Activated naive CD8-positive, alpha-beta T cell treated with anti-CD3 and anti-CD28 coated beads, Interleukin-2, amount 50 U/mL, for 24 hours (primary cell): ENCODE measurements around the gene C1QTNF8.

Experiments
- ATAC-seq: fragments of 150-1000 bp; cut with Tn5 transposase; one replicate; pipeline ENCODE4 v1.10.0; 2021
- DNase-seq: peaks from one replicate; pipeline ENCODE4 v3.0.0; 2021
- H3K27ac Mint-ChIP-seq: one replicate; pipeline ENCODE4 v1.8.0; 2021; ENCODE audit warnings: mild to moderate bottlenecking, mixed read lengths
- H3K27me3 Mint-ChIP-seq: one replicate; pipeline ENCODE4 v1.8.0; 2021; ENCODE audit warnings: mixed read lengths
- H3K36me3 Mint-ChIP-seq: one replicate; pipeline ENCODE4 v1.8.0; 2021; ENCODE audit warnings: low read depth, mixed read lengths
- H3K4me1 Mint-ChIP-seq: one replicate; pipeline ENCODE4 v1.8.0; 2021; ENCODE audit warnings: mixed read lengths
- H3K4me3 Mint-ChIP-seq: one replicate; pipeline ENCODE4 v1.8.0; 2021; ENCODE audit warnings: mild to moderate bottlenecking, moderate library complexity, mixed read lengths
- H3K9me3 Mint-ChIP-seq: one replicate; pipeline ENCODE4 v1.8.0; 2021; ENCODE audit warnings: mixed read lengths

Gene C1QTNF8

GRCh38 chr16:1072526-1073261, 23.4 kb downstream of the C1QTNF8 start, which contains the start of gene SSTR5:
Gene SSTR5, plus strand, starts transcription at chr16:1072747. Its CDS starts 6,122 bp downstream, at chr16:1078869.
- no peak within 1 kb of the TSS for H3K4me3 Mint-ChIP-seq
- peaks cover 1% of the 10 kb centered on the region for H3K36me3 Mint-ChIP-seq
- peaks cover 3% of the 10 kb centered on the region for H3K4me1 Mint-ChIP-seq
- DNase-seq: no peak
- no peak within 1 kb of the TSS for H3K27ac Mint-ChIP-seq
- H3K27me3 Mint-ChIP-seq: peaks cover 18% of the 10 kb centered on the region
- H3K9me3 Mint-ChIP-seq: no peaks in the 10 kb centered on the region
- ATAC-seq: no peak

- DNase-seq (no peak), ATAC-seq (no peak)
- peaks cover 6% of the 10 kb centered on the region for H3K4me1 Mint-ChIP-seq
- H3K27me3 Mint-ChIP-seq: peaks cover 23% of the 10 kb centered on the region
- no peak overlapping the region for H3K4me3 Mint-ChIP-seq
- peaks cover 4% of the 10 kb centered on the region for H3K36me3 Mint-ChIP-seq
- no peaks in the 10 kb centered on the region for H3K9me3 Mint-ChIP-seq
- no peak overlapping the region for H3K27ac Mint-ChIP-seq
Observed at GRCh38 chr16:1071561-1072225, 24.4 kb downstream of the C1QTNF8 start.

DNA sequence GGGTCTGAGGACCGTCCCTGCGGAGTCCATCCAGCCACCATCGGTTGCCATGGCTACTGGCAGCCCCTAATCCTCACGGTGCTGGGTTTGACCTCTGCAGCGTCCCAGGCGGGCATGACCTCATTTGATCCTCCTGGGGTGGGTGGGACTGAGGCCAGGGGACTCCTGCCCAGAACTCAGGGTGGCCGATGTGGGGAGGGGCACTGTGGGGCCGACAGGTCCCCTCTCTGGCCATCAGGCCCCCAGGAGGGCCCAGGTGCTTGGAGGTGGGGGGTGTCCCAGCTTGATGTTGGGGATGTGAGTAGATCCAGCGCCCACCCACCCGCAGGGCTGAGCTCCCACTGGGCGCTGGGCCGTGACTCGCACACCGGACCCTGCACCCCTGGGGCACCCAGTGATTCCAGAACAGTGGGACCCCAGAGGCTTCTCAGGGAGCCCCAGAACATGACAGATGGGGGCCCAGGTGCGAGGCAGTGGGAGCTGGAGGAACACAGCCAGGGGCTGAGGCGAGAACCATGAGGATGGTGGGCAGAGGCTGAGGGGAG, 25.1 kb downstream of the C1QTNF8 start:
- Mint-ChIP-seq H3K9me3 (no peaks in the 10 kb centered on the region), H3K27ac (no peak overlapping the region), H3K27me3 (peaks cover 19% of the 10 kb centered on the region), H3K4me1 (peaks cover 6% of the 10 kb centered on the region), H3K36me3 (peaks cover 4% of the 10 kb centered on the region), H3K4me3 (no peak overlapping the region)
- no peak for ATAC-seq
- no peak for DNase-seq

DNA sequence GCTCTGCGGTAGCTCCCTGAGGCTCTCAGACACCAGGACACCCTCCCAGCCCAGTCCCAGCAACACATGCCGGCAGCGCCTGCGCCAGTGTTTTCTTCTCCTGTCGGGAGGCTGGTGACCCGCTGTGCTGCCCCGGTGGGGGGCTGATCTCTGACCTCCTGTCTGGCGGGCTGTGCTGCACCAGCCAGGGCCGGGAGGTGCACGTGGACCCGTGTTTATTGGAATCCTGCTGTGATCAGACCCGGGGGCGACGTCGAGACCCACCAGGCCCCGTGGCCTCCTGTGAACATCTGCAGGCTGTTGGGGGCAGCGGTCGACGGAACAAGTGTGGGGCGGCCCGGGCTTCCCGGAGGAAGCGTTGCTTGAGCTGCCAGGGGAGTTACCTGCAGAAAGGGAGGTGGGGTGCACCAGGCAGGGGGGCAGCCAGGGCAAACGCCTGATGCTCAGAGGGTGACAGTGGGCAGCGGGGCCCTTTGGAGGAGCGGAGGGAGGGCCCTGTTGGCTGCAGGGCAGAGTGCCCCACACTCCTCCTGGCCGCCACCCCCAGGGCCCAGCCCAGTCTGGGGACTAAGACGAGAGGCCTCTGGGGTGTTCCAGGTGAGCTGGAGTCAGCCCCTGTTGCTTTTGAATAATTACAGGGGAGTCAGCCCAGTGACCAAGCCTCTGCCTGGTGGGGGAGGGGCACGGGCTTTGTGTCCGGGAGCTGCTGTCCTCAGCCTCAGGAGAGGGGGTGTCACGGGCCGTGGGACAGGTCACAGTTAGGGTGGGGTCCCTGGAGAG, 25.8 kb downstream of the C1QTNF8 start:
- no peak overlapping the region for H3K27ac Mint-ChIP-seq
- ATAC-seq: no peak
- H3K27me3 Mint-ChIP-seq: peaks cover 21% of the 10 kb centered on the region
- peaks cover 6% of the 10 kb centered on the region for H3K4me1 Mint-ChIP-seq
- DNase-seq: no peak
- peaks cover 4% of the 10 kb centered on the region for H3K36me3 Mint-ChIP-seq
- H3K4me3 Mint-ChIP-seq: no peak overlapping the region
- no peaks in the 10 kb centered on the region for H3K9me3 Mint-ChIP-seq

GRCh38 chr16:1069154-1069553, 26.9 kb downstream of the C1QTNF8 start:
- Mint-ChIP-seq H3K27ac (no peak overlapping the region), H3K4me1 (peaks cover 6% of the 10 kb centered on the region), H3K9me3 (no peaks in the 10 kb centered on the region), H3K27me3 (peaks cover 27% of the 10 kb centered on the region), H3K36me3 (peaks cover 4% of the 10 kb centered on the region), H3K4me3 (no peak overlapping the region)
- DNase-seq (peak; percentile 18), ATAC-seq (no peak)

GRCh38 chr16:1068451-1068850, 27.6 kb downstream of the C1QTNF8 start:
- DNase-seq (no peak), ATAC-seq (no peak)
- H3K4me1 Mint-ChIP-seq: peaks cover 6% of the 10 kb centered on the region
- H3K9me3 Mint-ChIP-seq: no peaks in the 10 kb centered on the region
- H3K4me3 Mint-ChIP-seq: no peak overlapping the region
- no peak overlapping the region for H3K27ac Mint-ChIP-seq
- H3K36me3 Mint-ChIP-seq: peaks cover 4% of the 10 kb centered on the region
- H3K27me3 Mint-ChIP-seq: peaks cover 32% of the 10 kb centered on the region

DNA sequence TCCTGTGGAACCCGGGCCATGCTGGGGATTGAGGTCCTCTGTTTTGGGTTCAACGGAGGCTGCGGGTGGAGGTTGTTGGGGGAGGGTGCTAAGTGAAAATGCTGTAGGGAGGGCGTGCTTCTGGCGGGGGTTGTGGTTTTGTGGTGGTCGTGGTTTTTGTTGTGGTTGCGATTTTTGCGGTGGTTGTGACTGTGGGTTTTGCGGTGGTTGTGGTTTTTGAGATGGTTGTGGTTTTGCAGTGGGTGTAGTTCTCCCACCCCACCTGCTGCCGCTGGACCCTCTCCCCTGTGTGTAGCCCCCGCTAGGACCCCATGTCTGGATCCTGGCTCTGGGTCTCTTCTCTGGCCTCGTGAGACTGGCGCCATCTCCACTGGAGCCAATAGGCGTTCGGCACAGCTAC, 28.4 kb downstream of the C1QTNF8 start:
- H3K4me1 Mint-ChIP-seq: peaks cover 6% of the 10 kb centered on the region
- peaks cover 4% of the 10 kb centered on the region for H3K36me3 Mint-ChIP-seq
- H3K27ac Mint-ChIP-seq: peak overlapping the region; percentile 77
- peaks cover 32% of the 10 kb centered on the region for H3K27me3 Mint-ChIP-seq
- ATAC-seq (no peak), DNase-seq (no peak)
- peak overlapping the region; percentile 47 for H3K4me3 Mint-ChIP-seq
- H3K9me3 Mint-ChIP-seq: no peaks in the 10 kb centered on the region

- DNase-seq: no peak
- Mint-ChIP-seq H3K36me3 (peaks cover 4% of the 10 kb centered on the region), H3K4me1 (peaks cover 6% of the 10 kb centered on the region), H3K27ac (no peak overlapping the region), H3K4me3 (no peak overlapping the region), H3K9me3 (no peaks in the 10 kb centered on the region), H3K27me3 (peaks cover 32% of the 10 kb centered on the region)
- no peak for ATAC-seq
Observed at GRCh38 chr16:1066584-1067172, 29.4 kb downstream of the C1QTNF8 start.

DNA sequence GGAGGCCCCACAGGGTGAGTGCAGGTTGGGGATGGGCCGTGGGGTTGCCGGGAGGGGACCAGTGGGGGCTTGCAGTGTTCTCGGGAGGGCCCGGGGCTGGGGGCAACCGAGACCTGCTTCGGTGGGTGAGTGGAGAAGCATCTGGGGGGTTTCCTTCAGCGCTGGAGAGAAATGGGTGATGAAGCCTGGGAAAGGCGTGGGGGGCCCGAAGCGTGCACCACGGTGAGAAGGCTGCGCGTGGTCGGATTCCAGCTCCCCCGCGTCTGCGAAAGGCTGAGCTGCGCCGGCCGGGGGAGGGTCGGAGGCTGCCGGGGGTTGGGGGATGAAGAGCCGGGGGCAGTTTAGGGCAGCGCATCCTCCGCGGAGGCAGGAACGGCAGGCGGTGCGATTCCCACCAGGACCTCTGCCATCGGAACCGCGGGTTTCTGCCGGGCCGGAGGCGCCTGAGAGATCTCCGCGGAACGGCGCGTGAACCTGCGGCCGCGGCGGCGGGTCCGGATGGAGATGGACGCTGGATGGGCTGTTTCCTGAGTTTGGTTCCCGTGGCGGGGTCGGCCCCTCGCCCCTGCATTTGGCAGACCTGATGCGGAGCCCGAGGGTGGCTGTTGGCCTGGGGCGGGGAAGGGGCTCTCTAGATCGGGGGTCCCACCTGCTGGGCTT, 30.4 kb downstream of the C1QTNF8 start:
- Mint-ChIP-seq H3K4me3 (no peak overlapping the region), H3K36me3 (peaks cover 4% of the 10 kb centered on the region), H3K27me3 (peaks cover 29% of the 10 kb centered on the region), H3K27ac (no peak overlapping the region), H3K9me3 (no peaks in the 10 kb centered on the region), H3K4me1 (peaks cover 6% of the 10 kb centered on the region)
- ATAC-seq (no peak), DNase-seq (no peak)

GRCh38 chr16:1063728-1064127, 32.3 kb downstream of the C1QTNF8 start:
- Mint-ChIP-seq H3K4me3 (no peak overlapping the region), H3K27me3 (peaks cover 26% of the 10 kb centered on the region), H3K27ac (no peak overlapping the region), H3K9me3 (peaks cover 5% of the 10 kb centered on the region), H3K36me3 (peaks cover 4% of the 10 kb centered on the region), H3K4me1 (peaks cover 6% of the 10 kb centered on the region)
- ATAC-seq: no peak
- no peak for DNase-seq

DNA sequence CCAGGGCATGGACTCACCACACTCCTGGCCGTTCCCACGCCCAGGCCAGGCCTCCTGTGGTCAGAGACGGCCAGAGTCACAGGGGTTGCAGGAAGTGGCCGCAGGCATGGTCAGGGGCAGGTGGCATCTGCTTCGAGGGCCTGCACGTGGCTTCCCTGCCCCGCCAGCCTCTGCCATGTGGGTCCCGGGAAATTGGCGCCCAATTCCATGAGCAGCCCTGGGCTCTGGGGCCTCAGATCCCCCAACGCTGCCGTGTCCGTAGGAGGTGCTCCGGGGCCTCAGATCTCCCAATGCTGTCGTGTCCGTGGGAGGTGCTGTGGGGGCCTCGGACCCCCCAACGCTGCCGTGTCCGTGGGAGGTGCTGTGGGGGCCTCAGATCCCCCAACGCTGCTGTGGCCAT, 33.1 kb downstream of the C1QTNF8 start:
- ATAC-seq: no peak
- no peak overlapping the region for H3K4me3 Mint-ChIP-seq
- peaks cover 26% of the 10 kb centered on the region for H3K27me3 Mint-ChIP-seq
- H3K36me3 Mint-ChIP-seq: peaks cover 4% of the 10 kb centered on the region
- H3K9me3 Mint-ChIP-seq: peaks cover 5% of the 10 kb centered on the region
- H3K27ac Mint-ChIP-seq: no peak overlapping the region
- no peak for DNase-seq
- H3K4me1 Mint-ChIP-seq: peaks cover 6% of the 10 kb centered on the region

- Mint-ChIP-seq H3K9me3 (peaks cover 5% of the 10 kb centered on the region), H3K27ac (no peak overlapping the region), H3K36me3 (no peaks in the 10 kb centered on the region), H3K4me1 (no peaks in the 10 kb centered on the region), H3K4me3 (no peak overlapping the region), H3K27me3 (peaks cover 17% of the 10 kb centered on the region)
- DNase-seq (no peak), ATAC-seq (no peak)
Observed at GRCh38 chr16:1061769-1062505, 34.1 kb downstream of the C1QTNF8 start.
